Measurements from ENCODE around the gene FBXL3. TPM values are rescaled to one million over a fixed set of nuclear protein-coding genes. Genes with fewer than 3 reads are reported as not detected.
A peak's percentile ranks its signal among the peaks of the same experiment; 100 is the strongest.

FBXL3 gene
- total and polyA plus RNA-seq, 2 experiments from 2014 or later = 9.3 to 29.4 TPM

DNA sequence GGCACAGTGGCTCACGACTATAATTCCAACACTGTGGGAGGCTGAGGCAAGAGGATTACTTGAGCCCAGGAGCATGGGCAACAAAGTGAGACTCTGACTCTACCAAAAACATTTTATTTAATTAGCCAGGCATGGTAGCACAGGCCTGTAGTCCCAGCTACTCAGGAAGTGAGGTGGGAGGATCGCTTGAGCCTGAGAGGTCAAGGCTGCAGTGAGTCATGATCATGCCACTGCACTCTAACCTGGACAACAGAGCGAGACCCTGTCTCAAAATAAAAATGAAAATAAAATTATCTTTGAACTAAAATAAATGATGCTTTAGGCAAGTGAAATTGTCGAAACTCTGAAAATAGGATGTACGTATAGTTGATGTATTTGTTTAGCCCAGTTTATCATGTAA lies 43.3 kb downstream of the FBXL3 start:
- H3K27me3 ChIP-seq = peaks cover 37% of the 10 kb centered on the region

DNA sequence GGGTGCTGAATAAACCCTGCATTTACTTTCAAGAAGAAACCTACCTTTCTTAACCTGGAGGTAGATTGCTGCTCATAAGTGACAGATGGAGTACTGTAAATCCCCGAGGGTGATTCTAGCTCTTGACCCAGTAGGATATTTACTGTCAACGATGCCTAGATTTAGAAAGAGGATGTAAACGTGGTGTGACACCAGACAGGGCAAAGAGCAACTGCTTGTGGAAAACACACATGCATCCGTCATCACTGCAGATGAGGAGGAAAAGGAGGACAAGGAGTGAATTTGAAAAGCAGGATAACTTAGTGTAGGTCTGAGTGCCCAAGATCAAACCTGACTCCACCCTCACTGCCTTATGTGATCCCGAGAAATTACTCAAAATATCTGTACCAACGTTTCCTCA lies 44.9 kb downstream of the FBXL3 start:
- Histone ChIP-seq H3K27me3 (peaks cover 37% of the 10 kb centered on the region), H3K36me3 (no peaks in the 10 kb centered on the region), H3K4me3 (no peak overlapping the region), H3K4me1 (ENCODE audit: low read depth) (no peaks in the 10 kb centered on the region), H3K9me3 (ENCODE audit: low read depth) (no peaks in the 10 kb centered on the region), H3K27ac (no peak overlapping the region)
- TF ChIP-seq, protein P1, sequence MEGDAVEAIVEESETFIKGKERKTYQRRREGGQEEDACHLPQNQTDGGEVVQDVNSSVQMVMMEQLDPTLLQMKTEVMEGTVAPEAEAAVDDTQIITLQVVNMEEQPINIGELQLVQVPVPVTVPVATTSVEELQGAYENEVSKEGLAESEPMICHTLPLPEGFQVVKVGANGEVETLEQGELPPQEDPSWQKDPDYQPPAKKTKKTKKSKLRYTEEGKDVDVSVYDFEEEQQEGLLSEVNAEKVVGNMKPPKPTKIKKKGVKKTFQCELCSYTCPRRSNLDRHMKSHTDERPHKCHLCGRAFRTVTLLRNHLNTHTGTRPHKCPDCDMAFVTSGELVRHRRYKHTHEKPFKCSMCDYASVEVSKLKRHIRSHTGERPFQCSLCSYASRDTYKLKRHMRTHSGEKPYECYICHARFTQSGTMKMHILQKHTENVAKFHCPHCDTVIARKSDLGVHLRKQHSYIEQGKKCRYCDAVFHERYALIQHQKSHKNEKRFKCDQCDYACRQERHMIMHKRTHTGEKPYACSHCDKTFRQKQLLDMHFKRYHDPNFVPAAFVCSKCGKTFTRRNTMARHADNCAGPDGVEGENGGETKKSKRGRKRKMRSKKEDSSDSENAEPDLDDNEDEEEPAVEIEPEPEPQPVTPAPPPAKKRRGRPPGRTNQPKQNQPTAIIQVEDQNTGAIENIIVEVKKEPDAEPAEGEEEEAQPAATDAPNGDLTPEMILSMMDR (IDR thresholded peaks at IDR 0.05; ENCODE audit: low read depth, low read length) = no peak
- no peak for DNase-seq (ENCODE audit: low read depth in 1 of 2, low spot score in 1 of 2)

More for the DNA sequence above, 43.3 kb downstream of the FBXL3 start:
- Histone ChIP-seq H3K4me3 (no peak overlapping the region), H3K4me1 (ENCODE audit: low read depth) (no peaks in the 10 kb centered on the region), H3K27ac (no peak overlapping the region), H3K9me3 (ENCODE audit: low read depth) (no peaks in the 10 kb centered on the region), H3K36me3 (no peaks in the 10 kb centered on the region)
- DNase-seq (ENCODE audit: low read depth in 1 of 2, low spot score in 1 of 2) = no peak
- TF ChIP-seq, protein P1 (IDR thresholded peaks at IDR 0.05; ENCODE audit: low read depth, low read length) = no peak

DNA sequence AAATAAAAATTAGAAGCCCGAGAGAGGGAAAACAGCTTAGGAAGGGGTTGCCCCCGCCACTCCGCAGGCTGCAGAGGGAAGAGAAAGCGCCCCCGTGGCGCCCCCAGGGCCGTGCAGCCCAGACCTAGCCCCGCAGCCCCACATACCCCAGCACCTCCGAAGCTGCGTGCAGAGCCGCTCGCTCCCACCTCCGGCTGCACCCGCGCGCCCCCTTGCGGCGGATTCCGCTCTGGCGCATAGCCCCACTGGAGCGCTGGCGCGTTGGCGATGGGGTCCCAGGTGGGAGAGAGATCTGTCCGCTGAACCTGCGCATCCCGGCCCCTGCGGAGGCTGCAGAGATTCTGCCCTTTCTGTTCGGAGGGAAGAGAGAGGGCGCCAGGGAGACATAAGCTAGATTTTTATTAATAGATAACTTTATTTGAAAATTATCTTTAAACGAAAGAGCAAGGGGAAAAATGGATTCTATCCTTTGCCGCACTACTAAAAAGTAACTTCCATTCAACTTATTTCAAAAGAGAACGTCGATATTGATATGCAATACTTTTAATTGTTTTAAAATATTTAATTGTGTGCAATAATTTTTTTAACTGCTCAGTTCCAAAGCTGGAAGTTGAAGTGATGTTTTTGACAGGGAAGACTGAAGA lies 46.8 kb downstream of the FBXL3 start:
- DNase-seq (ENCODE audit: low read depth in 1 of 2, low spot score in 1 of 2) = peak; percentile 64 to 86
- no peaks in the 10 kb centered on the region for H3K9me3 ChIP-seq (ENCODE audit: low read depth)
- no peaks in the 10 kb centered on the region for H3K36me3 ChIP-seq
- peaks cover 28% of the 10 kb centered on the region for H3K27me3 ChIP-seq
- H3K4me3 ChIP-seq = peak overlapping the region; percentile 3
- H3K27ac ChIP-seq = no peak overlapping the region
- H3K4me1 ChIP-seq (ENCODE audit: low read depth) = no peaks in the 10 kb centered on the region
- TF ChIP-seq, protein P1 (IDR thresholded peaks at IDR 0.05; ENCODE audit: low read depth, low read length) = peak; percentile 97

DNA sequence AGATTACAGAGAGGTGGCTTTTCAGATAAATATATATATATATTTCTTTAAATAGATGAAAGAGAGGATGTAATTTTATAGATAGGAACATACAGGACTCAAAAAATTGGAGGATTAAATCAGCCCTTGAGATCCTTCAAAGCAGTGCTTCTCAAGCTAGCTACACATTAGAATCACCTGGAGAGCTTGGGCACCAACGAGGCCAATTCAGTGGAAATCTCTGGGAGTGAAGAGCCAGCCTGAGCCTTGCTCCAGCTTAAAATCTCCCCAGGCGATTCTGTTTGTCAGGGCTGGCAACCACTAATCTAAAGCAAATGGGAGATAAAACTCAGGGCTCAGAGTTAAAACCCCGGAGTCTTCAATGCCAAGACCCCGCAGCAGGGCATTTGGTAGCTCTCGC lies 50.0 kb downstream of the FBXL3 start:
- peaks cover 22% of the 10 kb centered on the region for H3K27me3 ChIP-seq
- TF ChIP-seq, protein P1 (IDR thresholded peaks at IDR 0.05; ENCODE audit: low read depth, low read length) = no peak
- H3K4me3 ChIP-seq = no peak overlapping the region
- H3K27ac ChIP-seq = no peak overlapping the region
- no peaks in the 10 kb centered on the region for H3K4me1 ChIP-seq (ENCODE audit: low read depth)
- H3K36me3 ChIP-seq = no peaks in the 10 kb centered on the region
- DNase-seq (ENCODE audit: low read depth in 1 of 2, low spot score in 1 of 2) = no peak
- no peaks in the 10 kb centered on the region for H3K9me3 ChIP-seq (ENCODE audit: low read depth)

DNA sequence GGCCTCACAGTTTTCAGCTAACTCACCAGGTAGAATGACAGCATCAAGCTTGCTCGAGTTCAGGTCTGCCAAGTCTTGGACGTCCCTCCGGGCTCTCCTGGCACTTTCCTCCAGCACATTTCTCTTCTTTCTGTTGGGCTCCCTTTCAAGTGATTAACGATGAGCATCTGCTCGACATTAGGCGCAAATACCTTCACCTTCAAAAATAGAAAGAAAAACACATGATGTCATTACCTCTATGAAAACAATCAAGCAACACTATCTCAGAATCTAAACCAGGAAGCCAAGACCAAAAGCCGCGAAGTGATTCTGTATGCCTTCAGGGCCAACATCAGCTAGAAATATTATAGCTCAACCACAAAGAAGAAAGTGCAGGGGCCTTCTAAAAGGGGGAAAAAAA lies 50.5 kb downstream of the FBXL3 start:
- no peaks in the 10 kb centered on the region for H3K4me1 ChIP-seq (ENCODE audit: low read depth)
- H3K27me3 ChIP-seq = peaks cover 17% of the 10 kb centered on the region
- TF ChIP-seq, protein P1 (IDR thresholded peaks at IDR 0.05; ENCODE audit: low read depth, low read length) = no peak
- no peak for DNase-seq (ENCODE audit: low read depth in 1 of 2, low spot score in 1 of 2)
- H3K27ac ChIP-seq = no peak overlapping the region
- no peaks in the 10 kb centered on the region for H3K9me3 ChIP-seq (ENCODE audit: low read depth)
- no peaks in the 10 kb centered on the region for H3K36me3 ChIP-seq
- no peak overlapping the region for H3K4me3 ChIP-seq

Data from cardiac muscle cell (in vitro differentiated cells and primary cell).